GM23338 (cell line): ENCODE measurements around the gene THRA. TPM values are rescaled to one million over a fixed set of nuclear protein-coding genes. Genes with fewer than 3 reads are reported as not detected.
A peak's percentile ranks its signal among the peaks of the same experiment; 100 is the strongest.

ENCODE experiments used
- ATAC-seq: fragments of 200-7000 bp; cut with Tn5 transposase; 3 replicates; pipeline ENCODE4 v1.9.1; 2020
- DNase-seq: peaks from one replicate; pipeline ENCODE4 v3.0.0-alpha.2; 2015; ENCODE audit warnings: low spot score
- H2AFZ ChIP-seq: fragments of 200-600 bp; sonication (generic); 2 replicates; pipeline ENCODE4 v1.8.0; 2016; ENCODE audit warnings: antibody characterized with exemption, mild to moderate bottlenecking, moderate library complexity
- H3F3A ChIP-seq: fragments of 200-600 bp; sonication (generic); replicated peaks from 2 replicates; pipeline ENCODE4 v1.8.0; 2017; ENCODE audit warnings: antibody characterized with exemption, mixed run types, low read depth
- H3K27ac ChIP-seq: fragments of 200-600 bp; sonication (generic); 2 replicates; pipeline ENCODE4 v1.6.1; 2016; ENCODE audit warnings: low read depth
- H3K27me3 ChIP-seq: fragments of 200-600 bp; sonication (generic); 2 replicates; pipeline ENCODE4 v1.8.0; 2016; ENCODE audit warnings: mild to moderate bottlenecking, mixed run types, moderate library complexity; ENCODE audit not compliant: insufficient read depth
- H3K36me3 ChIP-seq: fragments of 200-600 bp; sonication (generic); 2 replicates; pipeline ENCODE4 v1.8.0; 2016; ENCODE audit warnings: mild to moderate bottlenecking; ENCODE audit not compliant: insufficient read depth
- H3K4me1 ChIP-seq: fragments of 200-600 bp; sonication (generic); 2 replicates; pipeline ENCODE4 v1.8.0; 2016; ENCODE audit warnings: mild to moderate bottlenecking, moderate library complexity; ENCODE audit not compliant: insufficient read depth
- H3K4me2 ChIP-seq: fragments of 200-600 bp; sonication (generic); 2 replicates; pipeline ENCODE4 v1.7.1; 2017; ENCODE audit warnings: mixed run types
- H3K4me3 ChIP-seq: fragments of 200-600 bp; sonication (generic); 2 replicates; pipeline ENCODE4 v1.6.1; 2016; ENCODE audit warnings: mixed run types
- H3K79me2 ChIP-seq: fragments of 200-600 bp; sonication (generic); replicated peaks from 2 replicates; pipeline ENCODE4 v1.8.0; 2017; ENCODE audit warnings: mild to moderate bottlenecking; ENCODE audit not compliant: insufficient read depth
- H3K9me2 ChIP-seq: fragments of 200-600 bp; sonication (generic); 2 replicates; pipeline ENCODE4 v1.8.0; 2017; ENCODE audit not compliant: insufficient read depth
- H4K20me1 ChIP-seq: fragments of 200-600 bp; sonication (generic); replicated peaks from 2 replicates; pipeline ENCODE4 v1.8.0; 2017; ENCODE audit warnings: mild to moderate bottlenecking; ENCODE audit not compliant: insufficient read depth
- H3K27ac Mint-ChIP-seq: 2 replicates; pipeline ENCODE4 v1.8.0; 2020; ENCODE audit warnings: inconsistent platforms, mild to moderate bottlenecking, moderate library complexity, mixed read lengths
- H3K27me3 Mint-ChIP-seq: 3 replicates; pipeline ENCODE4 v1.8.0; 2022; ENCODE audit warnings: low read depth, mild to moderate bottlenecking, moderate library complexity, mixed read lengths, inconsistent platforms; ENCODE audit not compliant: insufficient read depth, poor library complexity
- H3K36me3 Mint-ChIP-seq: 3 replicates; pipeline ENCODE4 v1.8.0; 2021; ENCODE audit warnings: low read depth, mild to moderate bottlenecking, inconsistent platforms, moderate library complexity, mixed read lengths
- H3K4me1 Mint-ChIP-seq: 3 replicates; pipeline ENCODE4 v1.8.0; 2020; ENCODE audit warnings: mild to moderate bottlenecking, inconsistent platforms, mixed read lengths
- H3K4me3 Mint-ChIP-seq: 3 replicates; pipeline ENCODE4 v1.8.0; 2021; ENCODE audit warnings: moderate library complexity, mild to moderate bottlenecking, inconsistent platforms, mixed read lengths
- H3K9me3 Mint-ChIP-seq: 3 replicates; pipeline ENCODE4 v1.8.0; 2020; ENCODE audit warnings: moderate library complexity, mild to moderate bottlenecking, inconsistent platforms, mixed read lengths
- CTCF ChIP-seq, 2 experiments: fragments of 200-600 bp in 1 of 2; sonication (generic) in 1 of 2; conservative IDR thresholded peaks; 2 replicates each; pipeline versions ENCODE4 v1.5.1 to v1.6.1; 2016 to 2017; ENCODE audit warnings: antibody characterized with exemption in 2 of 2, low read depth in 2 of 2, mild to moderate bottlenecking in 2 of 2, moderate library complexity in 1 of 2
- ETS1 ChIP-seq: IDR thresholded peaks from 2 replicates; pipeline ENCODE4 v1.6.1; 2016; ENCODE audit warnings: antibody characterized with exemption
- POLR2AphosphoS5 ChIP-seq: IDR thresholded peaks from 2 replicates; pipeline ENCODE4 v1.6.1; 2016; ENCODE audit warnings: antibody characterized with exemption, low read depth
- REST ChIP-seq: IDR thresholded peaks from one replicate; pipeline ENCODE4 v1.6.1; 2018; ENCODE audit warnings: antibody characterized with exemption; ENCODE audit not compliant: unreplicated experiment
- ZNF114 ChIP-seq: fragments of 250-450 bp; sonication (Bioruptor Pico); IDR thresholded peaks from 2 replicates; pipeline ENCODE4 v1.5.0; 2020; ENCODE audit warnings: mild to moderate bottlenecking, moderate library complexity
- ZNF462 ChIP-seq: fragments of 250-450 bp; sonication (Bioruptor Pico); IDR thresholded peaks from 2 replicates; pipeline ENCODE4 v1.5.0; 2020; ENCODE audit warnings: mild to moderate bottlenecking, moderate library complexity
- polyA plus RNA-seq: library from polyadenylated mRNA; unstranded; fragments of >200 nt; fragmentation: Nextera tagmentation; extraction: Ambion mirVana; gene quantifications from 2 replicates; pipeline ENCODE4 v1.2.1, GENCODE V29; 2016
- total RNA-seq: library from RNA; depleted of rRNA; stranded (reverse); fragments of >200 nt; shearing (Covaris generic); gene quantifications from 2 replicates; pipeline ENCODE4 v1.2.3, GENCODE V29; 2014

Gene THRA
- total and polyA plus RNA-seq, 2 experiments from 2014 or later, result 3.4 to 10.5 TPM

- peaks cover 16% of the 10 kb centered on the region for H3K27me3 Mint-ChIP-seq
- Histone ChIP-seq H3K4me3 (no peak overlapping the region; the same call in 1 of the 2 replicates), H3K27me3 (no peaks in the 10 kb centered on the region), H3K36me3 (no peaks in the 10 kb centered on the region), H3K4me1 (peaks cover 47% of the 10 kb centered on the region), H3K27ac (peak overlapping the region; percentile 69; the same call in 1 of the 2 replicates), H4K20me1 (no peaks in the 10 kb centered on the region), H3K9me2 (no peaks in the 10 kb centered on the region), H3K4me2 (peak overlapping the region; percentile 78), H3K79me2 (peaks cover 3% of the 10 kb centered on the region; the same call in 1 of the 2 replicates), H3F3A (0 out of 2 replicates have a peak, but pooled peaks cover 6% of the 10 kb centered on the region), H2AFZ (no peak overlapping the region)
- H3K27ac Mint-ChIP-seq, result no peak overlapping the region
- H3K4me1 Mint-ChIP-seq, result peaks cover 58% of the 10 kb centered on the region
- no peaks in the 10 kb centered on the region for H3K9me3 Mint-ChIP-seq
- H3K4me3 Mint-ChIP-seq, result no peak overlapping the region
- TF ChIP-seq POLR2AphosphoS5 (no peak), REST (no peak), ETS1 (no peak), CTCF (conservative IDR thresholded peaks at IDR 0.05; ENCODE audit: low read depth in 2 of 2) (no peak), ZNF114 (CRISPR knock-in tag) (no peak)
- no peaks in the 10 kb centered on the region; the same call in 2 of the 3 replicates for H3K36me3 Mint-ChIP-seq
- no peak for ATAC-seq
- DNase-seq, result no peak
Observed at GRCh38 chr17:40074871-40075200, 12.1 kb downstream of the THRA start.

- Histone ChIP-seq H3K9me2 (no peaks in the 10 kb centered on the region), H3K27ac (peak overlapping the region; percentile 69; the same call in 1 of the 2 replicates), H3K4me1 (peaks cover 42% of the 10 kb centered on the region), H3F3A (0 out of 2 replicates have a peak, but pooled peaks cover 6% of the 10 kb centered on the region), H3K36me3 (no peaks in the 10 kb centered on the region), H2AFZ (peak overlapping the region; percentile 63; the same call in 1 of the 2 replicates), H3K4me3 (peak overlapping the region; percentile 39; the same call in 1 of the 2 replicates), H3K79me2 (no peaks in the 10 kb centered on the region; the same call in 1 of the 2 replicates), H3K4me2 (peak overlapping the region; percentile 78), H3K27me3 (no peaks in the 10 kb centered on the region), H4K20me1 (no peaks in the 10 kb centered on the region)
- Mint-ChIP-seq H3K27me3 (peaks cover 16% of the 10 kb centered on the region), H3K4me3 (no peak overlapping the region), H3K36me3 (no peaks in the 10 kb centered on the region; the same call in 2 of the 3 replicates), H3K9me3 (no peaks in the 10 kb centered on the region), H3K27ac (peak overlapping the region; percentile 91), H3K4me1 (peaks cover 54% of the 10 kb centered on the region)
- ATAC-seq (peak; percentile 79), DNase-seq (peak; percentile 88)
- no peak for TF ChIP-seq ZNF462 (CRISPR knock-in tag)
Observed at GRCh38 chr17:40075201-40075941, 12.6 kb downstream of the THRA start.
